ENCODE data around the gene CCRL2. TPM values are rescaled to one million over a fixed set of nuclear protein-coding genes. Genes with fewer than 3 reads are reported as not detected.

Gene CCRL2
- total RNA-seq, 1 donor from 2014 or later, result not detected

DNA sequence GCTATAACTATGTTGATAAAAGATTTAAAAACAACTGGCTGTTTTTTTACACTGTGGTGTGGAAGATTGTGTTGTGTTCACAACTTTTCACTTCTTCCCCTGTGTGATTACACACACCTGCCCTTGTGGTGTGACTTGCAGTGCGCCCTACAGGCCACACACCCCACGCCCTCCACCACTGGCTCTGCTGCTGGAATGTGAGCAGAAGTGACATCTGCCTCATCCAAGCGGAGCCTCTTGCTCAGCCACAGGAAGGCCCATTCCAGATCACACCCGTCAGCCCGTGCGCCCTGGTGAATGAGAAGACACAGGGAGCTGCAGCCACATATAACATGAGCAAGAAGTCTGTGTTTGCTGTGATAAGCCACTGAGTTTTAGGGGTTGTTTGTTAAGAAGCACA lies 46.2 kb upstream of the CCRL2 start:
- TF ChIP-seq EZH2 (IDR thresholded peaks at IDR 0.05), result no peak
- TF ChIP-seq EZH2phosphoT487 (IDR thresholded peaks at IDR 0.05), result no peak
- TF ChIP-seq, protein P1, sequence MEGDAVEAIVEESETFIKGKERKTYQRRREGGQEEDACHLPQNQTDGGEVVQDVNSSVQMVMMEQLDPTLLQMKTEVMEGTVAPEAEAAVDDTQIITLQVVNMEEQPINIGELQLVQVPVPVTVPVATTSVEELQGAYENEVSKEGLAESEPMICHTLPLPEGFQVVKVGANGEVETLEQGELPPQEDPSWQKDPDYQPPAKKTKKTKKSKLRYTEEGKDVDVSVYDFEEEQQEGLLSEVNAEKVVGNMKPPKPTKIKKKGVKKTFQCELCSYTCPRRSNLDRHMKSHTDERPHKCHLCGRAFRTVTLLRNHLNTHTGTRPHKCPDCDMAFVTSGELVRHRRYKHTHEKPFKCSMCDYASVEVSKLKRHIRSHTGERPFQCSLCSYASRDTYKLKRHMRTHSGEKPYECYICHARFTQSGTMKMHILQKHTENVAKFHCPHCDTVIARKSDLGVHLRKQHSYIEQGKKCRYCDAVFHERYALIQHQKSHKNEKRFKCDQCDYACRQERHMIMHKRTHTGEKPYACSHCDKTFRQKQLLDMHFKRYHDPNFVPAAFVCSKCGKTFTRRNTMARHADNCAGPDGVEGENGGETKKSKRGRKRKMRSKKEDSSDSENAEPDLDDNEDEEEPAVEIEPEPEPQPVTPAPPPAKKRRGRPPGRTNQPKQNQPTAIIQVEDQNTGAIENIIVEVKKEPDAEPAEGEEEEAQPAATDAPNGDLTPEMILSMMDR (IDR thresholded peaks at IDR 0.05), result no peak
- no peaks in the 10 kb centered on the region for H3K27me3 ChIP-seq
- H3K27ac ChIP-seq, result peak overlapping the region; percentile 68
- peak overlapping the region; percentile 28 for H3K4me2 ChIP-seq
- no peaks in the 10 kb centered on the region for H3K79me2 ChIP-seq (ENCODE audit: low read depth)
- peaks cover 17% of the 10 kb centered on the region for H3K4me1 ChIP-seq
- peak overlapping the region; percentile 30 for H3K4me3 Mint-ChIP-seq
- H3K27me3 Mint-ChIP-seq (ENCODE audit: insufficient read depth, low read depth), result peaks cover 6% of the 10 kb centered on the region
- DNase-seq (ENCODE audit: low spot score), result no peak
- no peaks in the 10 kb centered on the region for H3K9me3 Mint-ChIP-seq
- H3K27ac Mint-ChIP-seq, result peak overlapping the region; percentile 87
- H3K4me1 Mint-ChIP-seq, result peaks cover 26% of the 10 kb centered on the region
- H3F3A ChIP-seq (ENCODE audit: low read depth), result peaks cover 3% of the 10 kb centered on the region
- no peaks in the 10 kb centered on the region for H3K36me3 Mint-ChIP-seq
- H3K9me3 ChIP-seq (ENCODE audit: low read depth), result no peaks in the 10 kb centered on the region
- no peaks in the 10 kb centered on the region for H3K36me3 ChIP-seq
- H3K4me3 ChIP-seq, result no peak overlapping the region
- no peak overlapping the region for H3K9ac ChIP-seq
- no peaks in the 10 kb centered on the region for H4K20me1 ChIP-seq (ENCODE audit: low read depth)
- H2AFZ ChIP-seq (replicated peaks), result no peak overlapping the region

DNA sequence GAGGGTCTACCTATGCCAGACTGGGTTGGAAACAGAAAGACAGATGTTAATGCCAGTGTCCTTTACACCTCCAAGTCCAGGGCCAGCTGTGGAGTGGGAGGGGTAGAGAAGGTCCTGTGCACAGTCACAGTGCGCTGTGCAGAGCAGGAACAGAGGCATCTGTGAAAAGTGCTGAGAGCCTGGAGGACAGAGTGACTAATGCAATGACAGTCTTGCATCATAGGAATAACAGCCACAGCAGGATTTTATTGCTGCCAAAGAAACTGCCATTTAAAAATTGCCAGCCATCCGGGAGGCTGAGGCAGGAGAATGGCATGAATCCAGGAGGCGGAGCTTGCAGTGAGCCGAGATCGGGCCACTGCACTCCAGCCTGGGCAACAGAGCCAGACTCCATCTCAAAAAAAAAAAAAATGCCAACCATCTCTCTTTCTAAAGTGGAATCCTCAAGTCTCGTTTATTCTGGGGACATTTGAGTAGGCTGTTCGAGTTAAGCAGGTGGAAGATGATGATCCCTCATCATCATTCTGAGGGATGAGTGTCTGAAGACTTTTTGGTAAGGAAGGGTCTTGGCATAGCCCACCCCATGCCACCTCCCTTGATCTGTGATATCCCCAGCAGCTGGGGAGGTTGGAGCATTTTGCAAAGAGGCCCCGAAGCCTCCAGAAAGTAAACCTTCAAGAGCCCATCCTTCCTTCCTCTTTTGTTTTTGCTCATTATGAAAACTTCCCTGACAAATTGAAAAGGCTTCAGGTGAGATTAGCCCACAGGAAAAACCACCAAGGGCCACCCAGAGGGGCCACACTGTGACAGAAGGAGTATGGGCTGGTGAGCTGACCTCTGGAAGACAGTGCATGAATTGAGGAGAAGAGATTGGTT lies 45.4 kb upstream of the CCRL2 start:
- H3K4me2 ChIP-seq, result no peak overlapping the region
- H3K9me3 ChIP-seq (ENCODE audit: low read depth), result no peaks in the 10 kb centered on the region
- H3K9ac ChIP-seq, result no peak overlapping the region
- peaks cover 17% of the 10 kb centered on the region for H3K4me1 ChIP-seq
- DNase-seq (ENCODE audit: low spot score), result no peak
- Mint-ChIP-seq H3K4me3 (no peak overlapping the region), H3K4me1 (peaks cover 26% of the 10 kb centered on the region), H3K9me3 (no peaks in the 10 kb centered on the region), H3K27ac (no peak overlapping the region), H3K36me3 (no peaks in the 10 kb centered on the region), H3K27me3 (ENCODE audit: insufficient read depth, low read depth) (peaks cover 9% of the 10 kb centered on the region)
- H3F3A ChIP-seq (ENCODE audit: low read depth), result peaks cover 3% of the 10 kb centered on the region
- H3K27ac ChIP-seq, result no peak overlapping the region
- no peaks in the 10 kb centered on the region for H3K27me3 ChIP-seq
- no peaks in the 10 kb centered on the region for H3K36me3 ChIP-seq
- H3K79me2 ChIP-seq (ENCODE audit: low read depth), result no peaks in the 10 kb centered on the region
- TF ChIP-seq EZH2phosphoT487 (IDR thresholded peaks at IDR 0.05) (no peak), EZH2 (IDR thresholded peaks at IDR 0.05) (no peak)
- TF ChIP-seq, protein P1 (IDR thresholded peaks at IDR 0.05), result no peak
- H4K20me1 ChIP-seq (ENCODE audit: low read depth), result no peaks in the 10 kb centered on the region
- no peak overlapping the region for H3K4me3 ChIP-seq
- H2AFZ ChIP-seq (replicated peaks), result no peak overlapping the region

DNA sequence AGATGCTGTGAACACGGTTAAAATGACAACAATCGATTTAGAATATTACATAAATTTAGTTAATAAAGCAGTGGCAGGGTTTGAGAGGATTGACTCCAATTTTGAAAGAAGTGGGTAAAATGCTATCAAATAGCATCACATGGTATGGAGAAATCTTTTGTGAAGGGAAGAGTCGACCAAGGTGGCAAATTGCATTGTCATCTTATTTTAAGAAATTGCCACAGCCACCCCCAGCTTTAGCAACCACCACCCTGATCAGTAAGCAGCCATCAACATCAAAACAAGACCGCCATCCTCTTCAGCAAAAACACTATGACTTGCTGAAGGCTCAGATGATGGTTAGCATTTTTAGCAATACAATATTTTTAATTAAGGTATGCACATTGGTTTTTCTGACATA lies 42.0 kb upstream of the CCRL2 start:
- Histone ChIP-seq H3F3A (ENCODE audit: low read depth) (peaks cover 3% of the 10 kb centered on the region), H3K27me3 (no peaks in the 10 kb centered on the region), H3K9me3 (ENCODE audit: low read depth) (no peaks in the 10 kb centered on the region), H3K79me2 (ENCODE audit: low read depth) (no peaks in the 10 kb centered on the region), H3K9ac (no peak overlapping the region), H3K4me3 (no peak overlapping the region), H3K27ac (no peak overlapping the region), H2AFZ (replicated peaks) (no peak overlapping the region), H3K4me1 (peaks cover 10% of the 10 kb centered on the region), H3K4me2 (no peak overlapping the region), H3K36me3 (no peaks in the 10 kb centered on the region), H4K20me1 (ENCODE audit: low read depth) (no peaks in the 10 kb centered on the region)
- Mint-ChIP-seq H3K27me3 (ENCODE audit: insufficient read depth, low read depth) (peaks cover 6% of the 10 kb centered on the region), H3K27ac (no peak overlapping the region), H3K4me1 (peaks cover 14% of the 10 kb centered on the region), H3K9me3 (no peaks in the 10 kb centered on the region), H3K4me3 (no peak overlapping the region), H3K36me3 (no peaks in the 10 kb centered on the region)
- DNase-seq (ENCODE audit: low spot score), result no peak
- no peak for TF ChIP-seq EZH2 (IDR thresholded peaks at IDR 0.05)

Data from neural progenitor cell (in vitro differentiated cells).